Neural progenitor cell (in vitro differentiated cells): ENCODE measurements around the gene HDGFL2.
"Not testable (repeated sequence)": the region's sequence is repeated elsewhere in the genome, so short reads cannot be mapped to it uniquely, and the experiment has no call there.

Experiments
- CTCF ChIP-seq: fragments of 200-600 bp; sonication (generic); IDR thresholded peaks from 2 replicates; pipeline ENCODE4 v1.5.1; 2017; ENCODE audit warnings: antibody characterized with exemption, mild to moderate bottlenecking
- EZH2 ChIP-seq: fragments of 200-600 bp; sonication (generic); IDR thresholded peaks from 2 replicates; pipeline ENCODE4 v1.6.1; 2017; ENCODE audit warnings: antibody characterized with exemption, mild to moderate bottlenecking, moderate library complexity
- EZH2phosphoT487 ChIP-seq: fragments of 200-600 bp; sonication (generic); IDR thresholded peaks from 2 replicates; pipeline ENCODE4 v1.6.1; 2017; ENCODE audit warnings: antibody characterized with exemption

GRCh38 chr19:4541806-4542145, 69.7 kb downstream of the HDGFL2 start:
- TF ChIP-seq CTCF, EZH2, EZH2phosphoT487: not testable (repeated sequence)
